Adipocyte (in vitro differentiated cells): ENCODE results near the gene SMARCD2.

ENCODE experiments used
- DNase-seq: peaks from one replicate; pipeline ENCODE4 v3.0.0-alpha.2; 2015; ENCODE audit warnings: low read depth
- H3K27me3 ChIP-seq: replicated peaks from 2 replicates; pipeline ENCODE4 v1.7.0; 2013; ENCODE audit warnings: mild to moderate bottlenecking, low read length, moderate library complexity; ENCODE audit not compliant: control insufficient read depth, insufficient read depth
- H3K36me3 ChIP-seq: 2 replicates; pipeline ENCODE4 v1.7.0; 2013; ENCODE audit warnings: low read length, mild to moderate bottlenecking, moderate library complexity; ENCODE audit not compliant: control insufficient read depth, insufficient read depth, severe bottlenecking
- H3K4me1 ChIP-seq: 2 replicates; pipeline ENCODE4 v1.7.0; 2013; ENCODE audit warnings: mild to moderate bottlenecking, low read length, moderate library complexity; ENCODE audit not compliant: control insufficient read depth, insufficient read depth
- H3K4me3 ChIP-seq: 2 replicates; pipeline ENCODE4 v1.7.0; 2013; ENCODE audit warnings: mild to moderate bottlenecking, low read length, moderate library complexity
- H3K9ac ChIP-seq: 2 replicates; pipeline ENCODE4 v1.7.0; 2013; ENCODE audit warnings: mild to moderate bottlenecking, low read length, moderate library complexity
- H3K9me3 ChIP-seq: 2 replicates; pipeline ENCODE4 v1.7.0; 2013; ENCODE audit warnings: mild to moderate bottlenecking, low read length, moderate library complexity; ENCODE audit not compliant: control insufficient read depth

The SMARCD2 gene

DNA sequence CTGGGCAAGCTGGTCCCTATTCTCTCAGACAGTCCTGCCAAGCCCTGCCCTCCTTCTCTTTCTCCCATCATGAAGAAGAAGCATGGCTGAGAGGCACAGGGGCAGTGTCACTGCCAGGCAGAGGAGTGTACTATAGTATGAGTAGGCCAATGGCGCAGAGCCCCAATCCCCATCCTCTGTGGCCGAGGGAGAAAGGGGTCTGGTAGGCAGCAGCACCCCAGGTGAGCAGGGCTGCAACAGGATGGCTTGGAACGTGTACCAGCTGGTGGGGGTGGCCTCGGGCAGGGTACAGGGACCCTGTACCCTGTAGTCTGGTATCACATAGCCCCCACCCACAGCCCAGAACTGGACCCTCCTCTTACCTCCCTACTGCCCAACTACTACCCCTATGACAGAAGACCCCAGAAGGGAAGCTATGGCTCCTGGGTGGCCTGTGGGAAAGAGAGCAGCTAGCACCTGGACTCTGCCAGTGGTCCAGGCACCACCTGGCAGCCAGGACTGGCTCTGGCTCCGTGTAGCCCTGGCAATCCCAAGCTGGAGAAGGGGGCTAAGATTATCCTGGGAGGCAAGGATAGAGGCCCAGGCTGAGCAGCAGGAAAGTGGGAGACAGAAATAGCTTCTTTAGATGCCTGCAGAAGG is 4.4 kb downstream of the SMARCD2 start:
- peak overlapping the region; percentile 96 for H3K4me3 ChIP-seq
- H3K9me3 ChIP-seq: no peaks in the 10 kb centered on the region
- H3K4me1 ChIP-seq: peaks cover 53% of the 10 kb centered on the region
- H3K27me3 ChIP-seq: no peaks in the 10 kb centered on the region
- no peak for DNase-seq
- peak overlapping the region; percentile 76 for H3K9ac ChIP-seq
- H3K36me3 ChIP-seq: peaks cover 43% of the 10 kb centered on the region

DNA sequence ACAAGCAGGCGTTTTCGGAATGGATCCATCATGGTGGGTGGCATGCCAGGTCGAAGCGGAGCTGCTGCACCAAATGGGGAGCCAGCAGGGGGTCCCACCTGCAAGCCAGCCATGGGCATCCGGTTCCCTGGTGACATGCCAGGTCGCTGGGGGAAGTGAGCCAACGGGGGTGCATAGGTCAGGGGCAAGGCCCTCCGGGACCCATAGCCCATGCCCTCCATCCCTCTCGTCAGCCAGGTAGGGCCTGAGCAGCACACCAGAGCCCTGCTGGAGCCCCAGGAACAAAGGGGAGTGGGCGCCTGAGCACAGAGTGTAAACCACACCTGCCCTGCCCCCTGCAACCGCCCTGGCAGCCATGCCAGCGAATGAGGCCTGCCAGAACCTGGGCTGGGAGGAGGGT is 5.0 kb downstream of the SMARCD2 start:
- H3K9ac ChIP-seq: peak overlapping the region; percentile 76
- no peaks in the 10 kb centered on the region for H3K27me3 ChIP-seq
- H3K36me3 ChIP-seq: peaks cover 49% of the 10 kb centered on the region
- H3K4me1 ChIP-seq: peaks cover 53% of the 10 kb centered on the region
- peak overlapping the region; percentile 96 for H3K4me3 ChIP-seq
- no peaks in the 10 kb centered on the region for H3K9me3 ChIP-seq
- no peak for DNase-seq

DNA sequence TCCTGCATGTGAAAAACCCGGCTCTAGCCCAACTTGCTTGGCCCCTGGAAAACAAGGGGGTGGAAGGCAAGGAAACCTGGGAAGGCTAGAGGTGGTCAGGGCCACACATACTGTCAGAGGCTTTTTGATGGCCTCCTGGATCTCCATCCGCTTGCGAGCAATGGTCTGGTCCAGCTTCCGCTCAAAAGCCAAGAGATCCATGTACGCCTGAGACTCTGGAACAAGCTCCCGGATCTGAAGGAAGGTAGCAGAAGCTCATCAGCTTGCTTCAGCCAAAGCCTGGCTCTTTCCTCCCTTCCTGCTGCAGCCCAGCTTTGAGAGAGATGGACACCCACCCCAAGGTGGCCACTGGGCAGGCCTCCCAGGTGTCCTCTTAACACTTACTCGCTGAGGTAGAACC is 5.7 kb downstream of the SMARCD2 start:
- H3K9ac ChIP-seq: peak overlapping the region; percentile 76
- no peaks in the 10 kb centered on the region for H3K9me3 ChIP-seq
- H3K27me3 ChIP-seq: no peaks in the 10 kb centered on the region
- peaks cover 55% of the 10 kb centered on the region for H3K36me3 ChIP-seq
- no peak for DNase-seq
- peaks cover 53% of the 10 kb centered on the region for H3K4me1 ChIP-seq
- no peak overlapping the region for H3K4me3 ChIP-seq

DNA sequence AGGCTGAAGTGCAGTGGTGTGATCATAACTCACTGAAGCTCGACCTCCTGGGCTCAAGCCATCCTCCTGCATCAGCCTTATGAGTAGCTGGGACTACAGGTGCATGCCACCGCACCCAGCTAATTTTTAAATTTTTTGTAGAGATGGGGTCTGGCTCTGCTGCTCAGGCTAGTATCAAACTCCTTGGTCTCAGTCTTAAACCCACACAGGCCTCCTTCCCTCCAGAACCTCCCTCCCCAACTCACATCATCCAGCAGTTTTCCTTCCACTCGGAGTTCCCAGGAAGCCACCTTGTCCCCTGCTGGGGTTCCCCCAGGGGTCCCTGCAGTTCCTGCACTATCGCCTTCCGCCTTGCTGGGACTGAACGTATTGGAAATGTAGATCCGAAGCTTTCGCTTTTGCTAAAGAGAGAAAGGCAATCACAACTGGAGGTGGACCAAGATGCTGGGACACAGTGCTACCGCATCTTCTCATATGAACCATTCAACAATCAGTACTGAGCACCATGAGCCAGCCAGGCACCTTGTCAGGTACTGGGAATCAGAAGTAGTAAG is 7.2 kb downstream of the SMARCD2 start:
- Histone ChIP-seq H3K4me1 (peaks cover 41% of the 10 kb centered on the region), H3K36me3 (peaks cover 71% of the 10 kb centered on the region), H3K9ac (peak overlapping the region; percentile 31), H3K4me3 (no peak overlapping the region), H3K27me3 (no peaks in the 10 kb centered on the region), H3K9me3 (no peaks in the 10 kb centered on the region)
- no peak for DNase-seq

DNA sequence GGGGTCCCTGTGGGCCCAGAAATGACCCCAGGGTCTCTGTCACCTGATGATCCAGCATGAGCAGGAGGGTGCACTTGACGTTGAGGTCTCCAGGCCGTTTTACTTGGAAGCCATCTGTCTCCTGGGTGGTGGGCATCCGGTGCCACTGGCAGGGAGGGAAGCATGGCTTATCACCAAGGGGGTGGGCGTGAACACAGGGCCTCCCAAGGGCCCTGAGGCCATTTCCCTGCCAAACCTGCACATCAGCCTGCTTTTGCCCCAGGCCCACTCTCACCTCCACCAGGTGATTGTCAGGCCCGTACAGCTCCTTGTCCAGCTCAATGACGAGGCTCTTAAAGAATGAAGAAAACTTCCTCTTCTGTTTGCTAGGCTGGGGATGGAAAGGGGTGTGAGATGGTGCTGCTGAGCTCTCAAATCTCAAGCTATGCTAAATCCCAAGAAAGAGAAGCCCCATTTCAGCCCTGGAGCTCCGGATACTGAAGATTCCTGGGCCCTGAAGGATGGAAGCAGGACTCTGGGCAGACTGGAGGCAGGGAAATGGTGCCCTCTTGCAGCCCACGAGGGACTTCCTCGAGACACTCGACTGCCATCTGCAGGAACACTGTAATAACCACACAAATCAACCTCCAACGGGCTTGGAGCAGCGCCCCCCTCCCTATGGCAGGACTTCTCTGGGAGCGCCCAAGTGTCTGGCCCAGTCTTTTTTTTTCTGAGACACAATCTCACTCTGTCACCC is 7.9 kb downstream of the SMARCD2 start:
- no peaks in the 10 kb centered on the region for H3K9me3 ChIP-seq
- peak; percentile 74 for DNase-seq
- peaks cover 77% of the 10 kb centered on the region for H3K36me3 ChIP-seq
- no peak overlapping the region for H3K4me3 ChIP-seq
- H3K4me1 ChIP-seq: peaks cover 37% of the 10 kb centered on the region
- H3K27me3 ChIP-seq: no peaks in the 10 kb centered on the region
- H3K9ac ChIP-seq: peak overlapping the region; percentile 31

DNA sequence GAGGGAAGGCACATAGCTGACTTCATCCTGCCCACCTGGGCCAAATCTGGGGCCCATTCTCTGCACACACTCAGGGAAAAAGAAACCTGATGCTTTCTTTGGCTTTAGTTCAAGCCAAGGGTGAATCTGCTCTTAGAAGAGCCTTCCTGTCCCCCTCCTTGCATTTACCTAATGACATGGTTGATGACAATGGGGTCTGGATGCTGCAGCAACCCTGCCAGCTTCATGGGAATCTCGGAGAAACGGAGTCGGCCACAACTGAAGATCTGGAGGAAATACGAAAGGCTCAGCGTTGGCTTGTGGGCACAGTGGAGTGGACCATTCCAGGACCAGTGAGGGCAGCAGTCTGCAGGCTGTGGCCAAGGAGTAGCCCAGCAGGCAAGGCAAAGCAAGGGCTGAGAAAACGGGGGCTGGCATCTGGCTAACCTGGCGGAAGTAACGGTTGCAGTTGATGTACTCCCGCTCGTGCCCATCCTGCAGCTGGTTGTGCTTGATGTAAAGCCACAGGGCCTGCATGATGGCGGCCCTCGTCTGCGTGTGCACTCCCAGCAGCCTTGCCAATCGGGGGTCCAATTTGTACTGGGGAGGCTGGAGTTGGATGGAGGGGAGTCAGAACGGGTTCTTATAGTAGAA is 8.6 kb downstream of the SMARCD2 start:
- Histone ChIP-seq H3K36me3 (peaks cover 85% of the 10 kb centered on the region), H3K9ac (no peak overlapping the region), H3K4me1 (peaks cover 36% of the 10 kb centered on the region), H3K9me3 (no peaks in the 10 kb centered on the region), H3K4me3 (no peak overlapping the region), H3K27me3 (no peaks in the 10 kb centered on the region)
- no peak for DNase-seq

DNA sequence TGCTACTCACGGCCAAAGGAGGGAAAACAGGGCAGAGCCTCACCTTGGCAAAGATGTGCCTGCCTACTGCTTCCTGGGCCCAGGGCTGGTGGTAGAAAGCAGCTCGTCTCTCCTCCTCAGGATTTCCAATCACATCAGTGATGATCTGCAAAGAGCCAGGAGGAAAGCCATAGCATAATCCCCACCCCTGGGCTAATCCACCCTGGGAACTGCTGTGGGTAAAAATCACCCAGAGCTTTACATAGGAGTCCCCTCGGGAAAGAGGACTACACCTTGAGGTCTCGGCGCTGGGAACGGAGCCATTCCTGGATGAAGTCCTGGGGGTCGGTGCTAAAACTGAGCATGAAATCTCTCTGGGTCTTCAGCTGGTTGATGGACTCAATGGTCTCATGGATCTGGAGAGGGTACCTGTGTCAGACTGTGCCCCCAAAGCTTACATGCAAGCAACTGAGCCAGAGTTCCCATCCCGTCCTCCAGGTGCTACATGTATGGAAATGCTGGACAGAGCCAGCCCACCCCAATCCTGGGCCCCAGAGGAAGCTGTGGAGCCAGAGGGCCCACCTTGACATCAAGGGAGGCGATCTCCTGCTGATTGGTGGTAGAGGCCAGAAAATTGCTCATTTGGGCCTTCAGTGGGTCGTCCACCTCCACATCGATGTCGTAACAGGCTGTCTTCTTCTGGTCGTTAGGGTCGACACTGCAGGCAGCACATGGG is 9.3 kb downstream of the SMARCD2 start:
- Histone ChIP-seq H3K4me3 (no peak overlapping the region), H3K27me3 (no peaks in the 10 kb centered on the region), H3K36me3 (peaks cover 88% of the 10 kb centered on the region), H3K4me1 (peaks cover 37% of the 10 kb centered on the region), H3K9me3 (no peaks in the 10 kb centered on the region), H3K9ac (no peak overlapping the region)
- DNase-seq: no peak

DNA sequence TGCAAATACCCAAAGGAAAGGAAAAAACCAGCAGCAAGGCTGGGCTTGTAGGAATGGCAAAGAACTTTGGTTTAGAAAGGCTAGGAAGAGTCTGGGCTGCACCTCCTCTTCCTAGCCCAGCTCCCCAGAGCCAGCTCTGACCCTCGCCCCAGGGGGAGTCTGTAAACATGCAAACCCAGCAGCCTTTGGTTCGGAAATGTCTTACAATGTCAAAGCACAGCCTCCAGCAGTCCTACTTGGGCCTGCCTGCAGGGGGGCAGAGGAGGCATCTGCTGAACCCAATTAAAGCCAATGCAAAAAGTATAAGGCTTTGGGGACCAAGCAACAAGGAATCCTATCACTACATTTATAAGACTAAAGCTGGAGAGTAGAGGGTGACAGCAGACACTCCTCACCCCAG is 10.0 kb downstream of the SMARCD2 start:
- no peak for DNase-seq
- Histone ChIP-seq H3K4me3 (no peak overlapping the region), H3K9me3 (no peaks in the 10 kb centered on the region), H3K36me3 (peaks cover 88% of the 10 kb centered on the region), H3K4me1 (peaks cover 33% of the 10 kb centered on the region), H3K27me3 (no peaks in the 10 kb centered on the region), H3K9ac (no peak overlapping the region)

DNA sequence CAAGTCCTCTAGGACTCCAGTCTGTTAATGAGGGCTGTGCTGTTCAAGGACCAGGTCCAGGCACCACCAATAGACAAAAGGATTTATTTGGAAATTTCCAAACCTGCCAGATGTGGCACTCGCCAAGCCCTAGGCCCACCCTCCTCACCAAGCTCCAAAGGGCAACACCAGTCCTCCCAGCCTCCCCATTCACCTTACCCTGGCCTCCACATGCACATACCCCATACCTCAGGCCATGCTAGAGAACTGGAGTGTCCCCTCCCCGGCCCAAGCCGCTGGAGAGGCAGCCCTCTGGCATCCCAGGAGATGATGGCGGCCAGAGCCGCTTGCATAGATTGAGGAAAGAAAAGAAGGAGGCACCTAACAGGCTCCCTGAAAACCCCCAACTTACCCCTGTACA is 10.5 kb downstream of the SMARCD2 start:
- Histone ChIP-seq H3K4me1 (peaks cover 30% of the 10 kb centered on the region), H3K9me3 (no peaks in the 10 kb centered on the region), H3K36me3 (peaks cover 83% of the 10 kb centered on the region), H3K27me3 (no peaks in the 10 kb centered on the region), H3K9ac (no peak overlapping the region), H3K4me3 (no peak overlapping the region)
- DNase-seq: no peak

DNA sequence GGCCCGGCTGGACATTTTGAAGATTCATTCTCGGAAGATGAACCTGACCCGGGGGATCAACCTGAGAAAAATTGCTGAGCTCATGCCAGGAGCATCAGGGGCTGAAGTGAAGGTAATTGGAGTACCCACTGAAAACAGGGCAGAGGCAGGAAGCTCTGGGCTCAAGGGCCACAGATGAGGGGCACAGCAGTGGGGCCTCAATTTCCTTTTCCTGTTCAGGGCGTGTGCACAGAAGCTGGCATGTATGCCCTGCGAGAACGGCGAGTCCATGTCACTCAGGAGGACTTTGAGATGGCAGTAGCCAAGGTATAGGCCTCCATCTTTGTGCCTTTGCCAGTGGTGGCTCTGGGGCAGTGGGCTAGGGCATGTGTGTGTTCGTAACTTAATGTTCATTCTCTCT is 11.0 kb downstream of the SMARCD2 start:
- DNase-seq: no peak
- peaks cover 30% of the 10 kb centered on the region for H3K4me1 ChIP-seq
- peaks cover 78% of the 10 kb centered on the region for H3K36me3 ChIP-seq
- no peaks in the 10 kb centered on the region for H3K9me3 ChIP-seq
- no peak overlapping the region for H3K9ac ChIP-seq
- no peaks in the 10 kb centered on the region for H3K27me3 ChIP-seq
- no peak overlapping the region for H3K4me3 ChIP-seq
